ENCODE measurements around the gene TNFAIP1.

TNFAIP1 gene

GRCh38 chr17:28346199-28346580, 10.6 kb downstream of the TNFAIP1 start:
- no peak for DNase-seq

- DNase-seq = peak; percentile 38
Observed at GRCh38 chr17:28346746-28347246, 11.2 kb downstream of the TNFAIP1 start.

GRCh38 chr17:28347261-28347891, 11.8 kb downstream of the TNFAIP1 start:
- DNase-seq = no peak

GRCh38 chr17:28348979-28349378, 13.4 kb downstream of the TNFAIP1 start:
- no peak for DNase-seq

- no peak for DNase-seq
Observed at GRCh38 chr17:28350271-28350670, 14.7 kb downstream of the TNFAIP1 start.

GRCh38 chr17:28357061-28357900, 21.7 kb downstream of the TNFAIP1 start, which contains the start of gene POLDIP2:
TSS of gene POLDIP2 (minus strand) at chr17:28357527. CDS start at chr17:28357448, 79 bp downstream.
- DNase-seq = peak; percentile 98

- no peak for DNase-seq
Observed at GRCh38 chr17:28357901-28358197, 22.3 kb downstream of the TNFAIP1 start.

- DNase-seq = no peak
Observed at GRCh38 chr17:28363186-28363585, 27.6 kb downstream of the TNFAIP1 start.

GRCh38 chr17:28363776-28364650, 28.5 kb downstream of the TNFAIP1 start:
- no peak for DNase-seq

GRCh38 chr17:28364665-28365363, 29.3 kb downstream of the TNFAIP1 start, which contains the start of gene SEBOX:
TSS of gene SEBOX (minus strand) at chr17:28365199. CDS start at chr17:28365151, 48 bp downstream.
- DNase-seq = no peak

GRCh38 chr17:28365487-28365886, 29.9 kb downstream of the TNFAIP1 start:
- DNase-seq = no peak

GRCh38 chr17:28366605-28367004, 31.0 kb downstream of the TNFAIP1 start:
- no peak for DNase-seq

- DNase-seq = no peak
Observed at GRCh38 chr17:28367641-28368305, 32.2 kb downstream of the TNFAIP1 start.

- DNase-seq = no peak
Observed at GRCh38 chr17:28368306-28368831, 32.8 kb downstream of the TNFAIP1 start.

- DNase-seq = no peak
Observed at GRCh38 chr17:28368915-28369683, 33.5 kb downstream of the TNFAIP1 start.

- DNase-seq = no peak
Observed at GRCh38 chr17:28369684-28370034, 34.1 kb downstream of the TNFAIP1 start.

- peak; percentile 27 for DNase-seq
Observed at GRCh38 chr17:28370035-28370743, 34.6 kb downstream of the TNFAIP1 start, which contains the start of gene VTN. TSS of gene VTN (minus strand) at chr17:28370307. CDS start at chr17:28370203, 104 bp downstream.

- DNase-seq = no peak
Observed at GRCh38 chr17:28370744-28371103, 35.2 kb downstream of the TNFAIP1 start.

GRCh38 chr17:28371245-28372202, 36.0 kb downstream of the TNFAIP1 start, which contains the start of gene SARM1:
TSS of gene SARM1 (plus strand) at chr17:28371694. CDS start at chr17:28372033, 339 bp downstream.
- peak; percentile 98 for DNase-seq

Measured in NCI-H69 (cell line).